ENCODE results near the gene PRSS56.

Gene PRSS56

DNA sequence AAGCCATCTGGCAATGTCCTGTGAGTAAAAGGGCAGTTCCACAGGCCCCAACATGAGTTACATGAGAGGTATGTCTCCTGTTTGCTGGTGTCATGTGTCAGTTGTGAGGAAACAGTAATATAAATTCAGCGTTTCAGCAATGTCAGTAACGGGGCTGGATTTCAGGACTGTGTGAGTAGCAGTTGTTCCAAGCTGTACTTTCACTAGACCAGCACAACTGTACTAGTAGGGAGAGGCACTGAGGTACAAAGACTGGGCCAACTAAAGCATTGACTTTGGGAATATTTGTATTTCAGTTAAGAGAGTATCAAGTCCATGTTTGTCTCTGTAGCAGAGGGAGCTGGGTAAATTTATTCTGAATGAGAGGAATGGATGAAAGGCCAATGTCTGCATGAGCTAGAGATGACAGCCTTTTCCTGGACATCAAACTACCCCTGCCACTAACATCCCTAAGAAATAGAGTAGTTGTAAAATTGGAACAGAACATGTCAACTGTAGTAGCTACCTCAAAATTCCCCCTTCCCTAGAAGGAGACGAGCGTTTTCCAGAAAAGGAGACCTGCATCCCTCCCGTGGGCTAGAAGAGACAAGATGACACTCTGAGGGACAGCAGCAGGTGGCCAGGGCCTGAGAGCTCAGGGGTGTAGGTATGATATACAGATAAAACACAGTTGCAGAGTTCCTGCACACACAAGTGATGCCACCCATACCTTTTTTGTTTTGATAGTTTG is 54.7 kb downstream of the PRSS56 start:
- no peak for DNase-seq
